HFFc6 (cell line): ENCODE measurements around the gene ZBTB7A. TPM values are rescaled to one million over a fixed set of nuclear protein-coding genes. Genes with fewer than 3 reads are reported as not detected.

ENCODE experiments used
- DNase-seq: peaks from one replicate; pipeline ENCODE4 v3.0.0-alpha.2; 2018
- H3K27ac Mint-ChIP-seq: 2 replicates; pipeline ENCODE4 v1.8.0; 2020; ENCODE audit warnings: mild to moderate bottlenecking, mixed read lengths
- H3K27me3 Mint-ChIP-seq: 2 replicates; pipeline ENCODE4 v1.8.0; 2021; ENCODE audit warnings: mild to moderate bottlenecking, moderate library complexity, mixed read lengths; ENCODE audit not compliant: insufficient read depth
- H3K36me3 Mint-ChIP-seq: 2 replicates; pipeline ENCODE4 v1.8.0; 2021; ENCODE audit warnings: low read depth, mixed read lengths
- H3K4me1 Mint-ChIP-seq: 2 replicates; pipeline ENCODE4 v1.8.0; 2020; ENCODE audit warnings: low read depth, mixed read lengths
- H3K4me3 Mint-ChIP-seq: 2 replicates; pipeline ENCODE4 v1.8.0; 2020; ENCODE audit warnings: mild to moderate bottlenecking, moderate library complexity, mixed read lengths
- H3K9me3 Mint-ChIP-seq: 2 replicates; pipeline ENCODE4 v1.8.0; 2020; ENCODE audit warnings: mild to moderate bottlenecking, mixed read lengths
- long read RNA-seq: library from polyadenylated mRNA; unstranded; transcript quantifications from one replicate; pipeline ENCODE4 v2.0.0, GENCODE V29; 2019
- total RNA-seq, 6 experiments: library from RNA; stranded (reverse); fragmentation: NEBNext Ultra II Directional; extraction: Animal tissue kit (Norgen Biotek cat#: 25700); gene quantifications; 2 replicates in 1 of 6; 3 replicates in 5 of 6; pipeline ENCODE4 v1.2.3, GENCODE V29; 2021
- TF ChIP-seq, protein P1 (sequence below): fragments of 200-600 bp; sonication (generic); IDR thresholded peaks from 2 replicates; pipeline ENCODE4 v1.5.0; 2021; ENCODE audit warnings: antibody characterized with exemption, mild to moderate bottlenecking

Gene ZBTB7A
- total RNA-seq: 10 to 100 TPM; 40.8 to 47.6 (median 43.6) TPM
- long read RNA-seq, partial matches to known transcripts: 2 of 8 reads
- long read RNA-seq, other reads (novel, unspliced or antisense): 5 of 8 reads

DNA sequence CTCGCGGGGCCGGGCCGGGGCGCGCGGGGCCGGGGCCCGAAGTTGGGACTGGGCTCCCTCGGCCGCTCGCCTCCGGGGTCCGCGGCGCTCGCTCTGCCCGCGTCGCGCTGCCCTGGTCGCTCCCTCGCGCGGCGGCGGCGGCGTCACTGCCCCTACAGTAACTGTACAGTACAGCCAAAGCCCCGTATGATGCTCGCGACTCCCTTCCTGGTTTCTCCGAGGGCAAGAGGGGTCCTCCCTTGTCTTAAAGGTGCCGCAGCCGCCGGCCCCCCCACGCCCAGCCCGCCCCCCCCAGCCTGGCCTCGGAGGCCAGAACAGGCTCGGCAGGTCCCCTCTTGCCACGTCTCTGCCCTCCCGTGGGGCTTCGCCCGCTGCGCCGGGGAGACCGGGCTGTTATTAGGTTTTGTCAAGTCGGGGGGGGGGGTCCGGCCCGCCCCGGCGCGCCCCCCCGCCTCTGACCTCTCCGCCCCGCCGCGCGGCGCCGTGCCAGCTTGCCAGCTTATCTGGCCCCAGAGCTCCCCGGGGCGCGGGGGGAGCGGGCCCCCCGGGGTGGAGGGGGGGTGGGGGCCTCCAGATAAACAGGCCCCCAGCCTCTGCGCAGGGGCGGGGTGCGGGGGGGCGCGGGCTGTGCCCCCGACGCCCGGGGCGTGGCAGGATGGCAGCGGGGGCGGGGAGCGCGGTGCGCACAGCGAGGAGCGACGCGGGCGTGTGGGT lies at the start of gene ZBTB7A:
TSS of gene ZBTB7A (minus strand) at position 218 of the 714 bp plus-strand sequence. CDS start 11,667 bp downstream, outside the sequence.
- H3K4me3 Mint-ChIP-seq: peak within 1 kb of the TSS; percentile 81
- H3K36me3 Mint-ChIP-seq: no peaks in the 10 kb centered on the region
- H3K4me1 Mint-ChIP-seq: peaks cover 11% of the 10 kb centered on the region
- peak within 1 kb of the TSS; percentile 45; the same call in 1 of the 2 replicates for H3K27ac Mint-ChIP-seq
- no peaks in the 10 kb centered on the region for H3K9me3 Mint-ChIP-seq
- peak; percentile 67 for DNase-seq
- peaks cover 2% of the 10 kb centered on the region for H3K27me3 Mint-ChIP-seq
- TF ChIP-seq, protein P1, sequence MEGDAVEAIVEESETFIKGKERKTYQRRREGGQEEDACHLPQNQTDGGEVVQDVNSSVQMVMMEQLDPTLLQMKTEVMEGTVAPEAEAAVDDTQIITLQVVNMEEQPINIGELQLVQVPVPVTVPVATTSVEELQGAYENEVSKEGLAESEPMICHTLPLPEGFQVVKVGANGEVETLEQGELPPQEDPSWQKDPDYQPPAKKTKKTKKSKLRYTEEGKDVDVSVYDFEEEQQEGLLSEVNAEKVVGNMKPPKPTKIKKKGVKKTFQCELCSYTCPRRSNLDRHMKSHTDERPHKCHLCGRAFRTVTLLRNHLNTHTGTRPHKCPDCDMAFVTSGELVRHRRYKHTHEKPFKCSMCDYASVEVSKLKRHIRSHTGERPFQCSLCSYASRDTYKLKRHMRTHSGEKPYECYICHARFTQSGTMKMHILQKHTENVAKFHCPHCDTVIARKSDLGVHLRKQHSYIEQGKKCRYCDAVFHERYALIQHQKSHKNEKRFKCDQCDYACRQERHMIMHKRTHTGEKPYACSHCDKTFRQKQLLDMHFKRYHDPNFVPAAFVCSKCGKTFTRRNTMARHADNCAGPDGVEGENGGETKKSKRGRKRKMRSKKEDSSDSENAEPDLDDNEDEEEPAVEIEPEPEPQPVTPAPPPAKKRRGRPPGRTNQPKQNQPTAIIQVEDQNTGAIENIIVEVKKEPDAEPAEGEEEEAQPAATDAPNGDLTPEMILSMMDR: no peak

DNA sequence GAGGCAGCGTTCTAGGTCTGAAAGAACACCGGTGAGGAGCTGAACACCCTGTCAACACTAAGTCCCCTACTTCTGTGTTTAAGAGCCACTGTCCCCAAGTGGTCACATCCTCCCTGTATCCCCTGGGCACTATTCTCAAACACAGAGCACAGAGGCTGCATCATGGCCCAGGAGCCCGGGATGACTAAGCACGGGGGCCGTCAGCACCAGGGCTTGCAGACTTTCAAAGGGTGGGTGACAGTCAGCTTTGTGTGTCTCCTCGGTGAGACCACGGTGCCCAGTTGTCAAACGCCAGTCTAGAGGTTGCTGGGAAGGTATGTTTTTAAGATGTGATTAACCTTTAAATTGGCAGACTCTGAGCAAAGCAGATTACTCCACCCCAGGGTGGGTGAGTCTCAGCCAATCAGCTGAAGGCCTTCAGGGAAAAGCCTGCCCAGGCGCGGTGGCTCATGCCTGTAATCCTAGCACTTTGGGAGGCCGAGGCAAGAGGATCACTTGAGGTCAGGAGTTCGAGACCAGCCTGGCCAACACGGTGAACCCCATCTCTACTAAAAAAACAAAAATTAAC lies 49.2 kb upstream of the ZBTB7A start:
- no peak overlapping the region for H3K27ac Mint-ChIP-seq
- no peak overlapping the region for H3K4me3 Mint-ChIP-seq
- no peaks in the 10 kb centered on the region; the same call in 1 of the 2 replicates for H3K27me3 Mint-ChIP-seq
- DNase-seq: no peak
- peaks cover 3% of the 10 kb centered on the region; the same call in 1 of the 2 replicates for H3K9me3 Mint-ChIP-seq
- TF ChIP-seq, protein P1: no peak
- H3K4me1 Mint-ChIP-seq: peaks cover 13% of the 10 kb centered on the region
- H3K36me3 Mint-ChIP-seq: peaks cover 20% of the 10 kb centered on the region

DNA sequence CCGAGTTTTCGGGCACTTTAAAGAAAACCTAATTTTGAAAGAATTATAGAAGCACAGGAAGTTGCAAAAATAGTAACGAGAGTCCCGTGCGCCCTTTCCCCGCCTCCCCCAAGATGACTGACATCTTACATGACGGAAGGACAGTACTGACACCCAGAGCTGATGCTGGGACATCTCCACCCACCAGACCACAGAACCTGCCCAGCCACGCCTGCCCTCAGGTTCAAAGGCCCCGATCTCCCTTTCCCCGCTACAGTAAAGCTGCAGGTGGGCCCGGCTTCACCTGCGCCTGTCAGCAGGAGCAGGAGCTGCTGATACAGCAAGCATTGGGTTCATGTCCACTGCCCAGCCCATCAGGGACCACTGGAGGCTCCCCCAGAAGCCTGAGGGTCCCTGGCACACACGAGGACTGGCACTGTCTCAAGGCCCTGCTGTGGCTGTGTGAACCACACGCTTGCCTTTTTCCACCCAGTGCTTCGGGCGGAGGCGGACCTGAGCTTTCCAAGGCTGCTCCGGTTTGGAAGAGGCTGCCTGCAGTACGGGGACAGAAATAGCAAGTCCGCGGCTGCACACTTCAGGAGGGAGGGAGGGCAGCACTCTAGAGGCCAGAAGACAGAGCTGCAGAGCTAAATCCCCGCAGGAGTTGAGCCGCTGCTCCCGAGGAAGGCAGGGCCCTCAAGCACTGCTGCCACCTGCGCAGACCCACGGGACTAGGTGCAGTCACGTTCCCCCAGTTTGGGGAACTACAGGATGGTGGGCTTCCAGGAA lies 48.5 kb upstream of the ZBTB7A start:
- Mint-ChIP-seq H3K9me3 (peaks cover under 1% of the 10 kb centered on the region; the same call in 1 of the 2 replicates), H3K4me3 (no peak overlapping the region), H3K4me1 (peaks cover 7% of the 10 kb centered on the region), H3K27ac (no peak overlapping the region), H3K36me3 (peaks cover 20% of the 10 kb centered on the region), H3K27me3 (no peaks in the 10 kb centered on the region; the same call in 1 of the 2 replicates)
- TF ChIP-seq, protein P1: no peak
- DNase-seq: no peak

DNA sequence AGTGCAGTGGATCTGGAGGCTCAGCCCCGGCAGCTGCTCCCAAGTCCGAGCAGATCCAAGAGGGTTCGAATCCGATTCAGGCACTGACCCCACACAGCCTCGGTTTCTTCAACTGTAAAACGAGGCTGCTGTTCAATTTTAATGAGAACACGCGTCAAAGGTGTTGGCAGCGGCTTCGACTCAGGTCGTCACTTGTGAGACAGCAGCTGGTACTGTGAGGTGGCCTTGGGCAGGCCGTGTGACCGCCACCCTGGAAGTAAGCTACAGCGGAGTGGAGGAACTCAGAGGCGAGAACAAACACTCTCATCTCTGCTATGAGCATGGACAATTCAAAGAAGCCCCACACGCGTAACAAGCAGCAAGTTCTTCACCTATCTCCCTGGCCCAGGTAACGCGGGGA lies 47.5 kb upstream of the ZBTB7A start:
- H3K36me3 Mint-ChIP-seq: peaks cover 16% of the 10 kb centered on the region; the same call in 1 of the 2 replicates
- H3K9me3 Mint-ChIP-seq: no peaks in the 10 kb centered on the region
- DNase-seq: no peak
- peaks cover 3% of the 10 kb centered on the region; the same call in 1 of the 2 replicates for H3K27me3 Mint-ChIP-seq
- no peaks in the 10 kb centered on the region for H3K4me1 Mint-ChIP-seq
- H3K4me3 Mint-ChIP-seq: no peak overlapping the region
- TF ChIP-seq, protein P1: no peak
- H3K27ac Mint-ChIP-seq: no peak overlapping the region

DNA sequence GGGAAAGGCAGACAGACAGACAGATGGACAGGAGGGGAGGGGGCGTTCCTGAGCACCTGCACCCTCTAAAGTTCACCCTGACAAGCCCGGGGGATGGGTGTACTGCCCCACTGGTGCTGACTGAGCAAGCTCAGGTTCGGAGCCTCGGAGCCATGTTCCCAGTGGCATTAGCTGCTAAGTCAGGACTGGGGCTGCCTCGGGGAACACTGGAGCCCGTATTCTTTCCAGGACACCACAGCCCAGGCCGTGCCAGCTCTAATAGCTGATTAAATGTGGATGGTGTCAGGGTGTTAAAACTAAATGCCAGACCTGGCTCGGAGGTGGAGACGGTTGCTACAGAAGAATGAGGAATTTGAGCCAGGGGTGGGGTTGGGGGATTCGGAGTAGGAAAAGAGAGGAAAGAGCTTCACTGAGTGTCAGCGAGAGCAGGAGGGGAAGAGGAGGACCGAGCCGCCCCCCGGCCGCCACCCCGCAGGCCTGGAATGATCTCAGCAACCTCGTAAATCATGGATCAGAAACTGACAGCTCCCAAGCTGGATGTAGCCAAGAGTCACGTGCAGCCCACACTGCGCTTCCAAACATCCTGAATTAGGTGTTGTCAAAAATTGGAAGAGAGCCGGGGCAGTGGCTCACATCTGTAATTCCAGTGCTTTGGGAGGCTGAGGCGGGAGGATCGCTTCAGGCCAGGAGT lies 46.8 kb upstream of the ZBTB7A start:
- Mint-ChIP-seq H3K9me3 (no peaks in the 10 kb centered on the region), H3K27ac (no peak overlapping the region), H3K36me3 (peaks cover 19% of the 10 kb centered on the region; the same call in 1 of the 2 replicates), H3K27me3 (peaks cover 3% of the 10 kb centered on the region; the same call in 1 of the 2 replicates), H3K4me3 (no peak overlapping the region), H3K4me1 (no peaks in the 10 kb centered on the region)
- TF ChIP-seq, protein P1: no peak
- DNase-seq: no peak
